ENCODE results near the gene KLHL11.
A peak's percentile ranks its signal among the peaks of the same experiment; 100 is the strongest.
"Not testable (repeated sequence)": the region's sequence is repeated elsewhere in the genome, so short reads cannot be mapped to it uniquely, and the experiment has no call there.

KLHL11 gene

GRCh38 chr17:41835800-41836549, 29.2 kb downstream of the KLHL11 start, which contains the start of gene NT5C3B:
Gene NT5C3B (minus strand): TSS chr17:41836232. CDS start chr17:41836193, 39 bp downstream.
- DNase-seq = peak; percentile 49

DNA sequence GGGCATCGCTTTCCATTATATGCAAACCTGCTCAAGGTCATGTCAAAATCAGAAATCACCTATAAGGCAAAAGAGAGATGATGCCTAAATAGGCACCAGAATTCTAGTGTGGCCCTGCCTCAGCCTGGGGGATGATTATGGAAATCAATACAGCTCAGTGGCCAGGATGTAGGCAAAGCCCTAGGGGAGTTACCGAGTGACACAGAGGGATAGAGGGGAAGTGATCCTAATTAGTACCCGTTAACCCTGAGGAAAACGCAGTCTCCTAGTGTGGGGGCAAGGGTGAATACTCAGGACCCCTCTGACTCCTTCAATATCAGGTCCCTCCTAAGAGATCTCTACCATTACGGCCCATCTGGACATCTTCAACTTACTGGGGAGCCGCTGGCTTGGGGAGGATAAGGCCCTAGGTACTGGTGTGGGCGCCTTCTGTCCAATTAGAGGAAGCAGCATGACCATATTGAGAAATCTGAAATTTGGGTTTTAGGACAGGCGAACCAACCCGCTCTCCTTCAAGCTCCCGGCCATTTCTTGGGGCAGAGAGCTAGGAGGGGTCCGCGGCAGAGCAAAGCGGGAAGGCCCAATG, 29.9 kb downstream of the KLHL11 start:
- DNase-seq = peak; percentile 11

DNA sequence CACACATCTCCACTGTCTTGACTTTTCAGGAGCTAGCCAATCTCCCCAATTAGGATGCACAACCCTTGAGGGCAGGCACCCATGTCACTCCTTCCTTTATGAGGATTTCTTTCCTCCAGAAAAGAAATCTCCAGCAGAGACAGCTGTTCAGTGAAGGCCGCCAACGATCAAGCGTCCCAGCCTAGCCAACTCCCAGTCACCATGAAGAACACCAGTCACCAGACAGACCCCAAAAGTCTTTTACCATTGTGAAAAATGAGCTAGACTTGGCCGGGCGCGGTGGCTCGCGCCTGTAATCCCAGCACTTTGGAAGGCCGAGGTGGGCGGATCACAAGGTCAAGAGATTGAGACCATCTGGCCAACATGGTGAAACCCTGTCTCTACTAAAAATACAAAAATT, 35.3 kb downstream of the KLHL11 start:
- DNase-seq = not testable (repeated sequence)

- no peak for DNase-seq
Measured at GRCh38 chr17:41825175-41825845, 39.9 kb downstream of the KLHL11 start.

- no peak for DNase-seq
Measured at GRCh38 chr17:41824086-41824485, 41.1 kb downstream of the KLHL11 start.

DNA sequence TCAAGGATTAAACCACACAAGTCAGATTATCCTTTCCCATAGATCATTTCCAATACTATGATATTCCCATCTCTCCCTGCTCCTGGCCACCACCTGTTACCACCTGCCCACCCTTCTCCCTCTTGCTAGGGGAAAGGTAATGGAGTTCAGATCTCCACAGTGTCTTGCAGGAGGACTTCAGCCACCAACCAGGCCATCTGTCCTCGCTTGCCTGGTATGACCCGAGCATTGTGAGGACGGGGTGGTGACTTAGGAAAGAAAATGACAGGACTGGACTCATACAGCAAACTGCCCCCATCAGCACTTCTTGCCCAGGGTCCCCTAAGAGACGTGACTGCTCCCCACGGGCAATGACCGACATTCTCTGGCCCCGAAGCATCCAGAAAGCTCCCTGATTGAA, 41.6 kb downstream of the KLHL11 start:
- no peak for DNase-seq

GRCh38 chr17:41823141-41823524, 42.1 kb downstream of the KLHL11 start:
- DNase-seq = no peak

- DNase-seq = no peak
Measured at GRCh38 chr17:41822216-41823140, 42.7 kb downstream of the KLHL11 start.

DNA sequence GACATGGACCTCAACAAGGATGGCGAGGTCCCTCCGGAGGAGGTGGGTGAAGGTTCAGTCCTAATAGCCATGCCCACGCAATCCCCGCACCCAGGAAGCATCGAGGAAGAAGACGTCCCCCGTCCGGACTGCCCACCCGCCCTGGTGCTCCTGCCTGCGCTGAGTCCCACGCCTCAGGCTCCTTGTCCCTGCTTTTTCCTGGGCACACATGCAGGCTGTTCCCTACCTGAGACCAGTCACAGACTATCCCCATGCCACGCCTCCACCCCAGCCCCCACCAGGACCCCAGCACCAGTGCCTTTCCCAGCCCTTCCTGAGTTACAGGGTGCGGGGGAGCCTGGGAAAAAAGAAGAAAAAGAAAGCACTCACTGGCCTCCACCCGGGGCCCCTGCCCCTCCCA, 43.4 kb downstream of the KLHL11 start:
- DNase-seq = no peak

- DNase-seq = no peak
Measured at GRCh38 chr17:41818024-41818423, 47.2 kb downstream of the KLHL11 start.

GRCh38 chr17:41816637-41817320, 48.4 kb downstream of the KLHL11 start:
- DNase-seq = no peak

GRCh38 chr17:41814195-41814594, 51.0 kb downstream of the KLHL11 start:
- DNase-seq = peak; percentile 31

GRCh38 chr17:41813699-41814124, 51.5 kb downstream of the KLHL11 start:
- no peak for DNase-seq

- DNase-seq = no peak
Measured at GRCh38 chr17:41813152-41813680, 52.0 kb downstream of the KLHL11 start.

DNA sequence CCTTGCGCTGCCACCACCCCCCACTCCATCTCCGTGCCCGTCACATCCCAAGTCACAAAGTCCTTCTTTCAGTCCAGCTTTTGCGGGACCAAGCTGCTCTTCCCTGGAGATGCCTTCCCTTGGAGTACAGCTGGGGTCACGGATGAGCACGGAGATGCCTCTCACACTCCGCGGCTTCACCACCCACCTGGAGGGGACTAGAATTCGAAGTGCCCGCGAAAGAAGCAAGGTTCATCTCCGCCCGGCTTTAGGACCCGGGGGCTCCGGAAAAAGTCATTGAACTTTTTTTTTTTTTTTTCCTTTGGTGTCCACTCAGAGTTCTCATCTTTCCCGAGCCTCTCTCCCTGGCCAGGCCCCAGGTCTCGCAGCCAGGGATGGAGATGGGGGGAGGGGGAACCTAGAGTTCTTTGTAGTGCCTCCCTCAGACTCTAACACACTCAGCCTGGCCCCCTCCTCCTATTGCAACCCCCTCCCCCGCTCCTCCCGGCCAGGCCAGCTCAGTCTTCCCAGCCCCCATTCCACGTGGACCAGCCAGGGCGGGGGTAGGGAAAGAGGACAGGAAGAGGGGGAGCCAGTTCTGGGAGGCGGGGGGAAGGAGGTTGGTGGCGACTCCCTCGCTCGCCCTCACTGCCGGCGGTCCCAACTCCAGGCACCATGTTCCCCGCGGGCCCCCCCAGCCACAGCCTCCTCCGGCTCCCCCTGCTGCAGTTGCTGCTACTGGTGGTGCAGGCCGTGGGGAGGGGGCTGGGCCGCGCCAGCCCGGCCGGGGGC, 52.7 kb downstream of the KLHL11 start, which contains the start of gene FKBP10:
FKBP10 (plus strand) TSS at position 624 of the 771 bp plus-strand sequence; CDS start at position 655, 31 bp downstream.
- peak; percentile 72 for DNase-seq

DNA sequence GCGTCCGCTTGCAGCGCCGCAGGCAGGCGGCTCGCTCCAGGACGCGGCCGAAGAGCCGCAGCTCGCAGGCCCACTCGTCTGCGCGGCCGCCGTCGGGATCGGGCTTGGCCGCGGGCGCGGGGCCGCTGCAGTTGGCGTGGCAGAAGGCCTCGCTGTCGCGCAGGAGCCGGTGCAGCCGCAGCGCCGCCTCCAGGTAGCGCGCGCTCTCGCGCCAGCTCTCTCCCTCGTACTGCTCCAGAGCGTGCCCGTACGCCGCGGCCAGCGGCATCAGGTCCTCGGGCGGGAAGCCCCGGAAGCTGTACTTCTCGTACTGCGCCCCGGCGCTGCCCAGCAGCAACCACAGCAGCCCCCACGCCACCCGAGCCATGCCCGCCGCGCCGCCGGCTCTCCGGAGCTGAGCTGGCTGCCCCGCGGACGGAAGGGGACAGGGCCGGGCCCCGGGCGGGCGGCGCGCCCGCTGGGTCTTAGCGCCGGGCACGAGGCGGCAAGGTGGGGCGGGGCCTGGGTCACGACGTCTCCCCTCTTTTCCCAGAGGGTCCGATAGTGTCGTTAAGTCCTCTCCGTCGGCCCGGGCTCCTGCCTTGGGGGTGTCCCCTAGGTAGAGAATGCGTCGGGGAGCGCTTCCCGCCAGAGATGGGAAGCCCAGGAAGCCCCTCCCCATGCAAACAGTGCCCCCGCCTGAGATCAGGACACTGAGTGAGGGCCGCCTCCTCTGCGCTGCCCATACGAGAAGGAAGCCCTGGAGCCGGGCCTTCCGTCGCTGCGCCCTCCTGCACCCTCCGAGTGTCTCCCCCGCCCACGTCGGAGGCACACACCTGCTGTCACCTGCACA, 53.5 kb downstream of the KLHL11 start, which contains the start of gene P3H4:
P3H4 (minus strand) TSS at position 401 of the 832 bp plus-strand sequence; CDS start at position 367, 34 bp downstream.
- peak; percentile 76 for DNase-seq

DNA sequence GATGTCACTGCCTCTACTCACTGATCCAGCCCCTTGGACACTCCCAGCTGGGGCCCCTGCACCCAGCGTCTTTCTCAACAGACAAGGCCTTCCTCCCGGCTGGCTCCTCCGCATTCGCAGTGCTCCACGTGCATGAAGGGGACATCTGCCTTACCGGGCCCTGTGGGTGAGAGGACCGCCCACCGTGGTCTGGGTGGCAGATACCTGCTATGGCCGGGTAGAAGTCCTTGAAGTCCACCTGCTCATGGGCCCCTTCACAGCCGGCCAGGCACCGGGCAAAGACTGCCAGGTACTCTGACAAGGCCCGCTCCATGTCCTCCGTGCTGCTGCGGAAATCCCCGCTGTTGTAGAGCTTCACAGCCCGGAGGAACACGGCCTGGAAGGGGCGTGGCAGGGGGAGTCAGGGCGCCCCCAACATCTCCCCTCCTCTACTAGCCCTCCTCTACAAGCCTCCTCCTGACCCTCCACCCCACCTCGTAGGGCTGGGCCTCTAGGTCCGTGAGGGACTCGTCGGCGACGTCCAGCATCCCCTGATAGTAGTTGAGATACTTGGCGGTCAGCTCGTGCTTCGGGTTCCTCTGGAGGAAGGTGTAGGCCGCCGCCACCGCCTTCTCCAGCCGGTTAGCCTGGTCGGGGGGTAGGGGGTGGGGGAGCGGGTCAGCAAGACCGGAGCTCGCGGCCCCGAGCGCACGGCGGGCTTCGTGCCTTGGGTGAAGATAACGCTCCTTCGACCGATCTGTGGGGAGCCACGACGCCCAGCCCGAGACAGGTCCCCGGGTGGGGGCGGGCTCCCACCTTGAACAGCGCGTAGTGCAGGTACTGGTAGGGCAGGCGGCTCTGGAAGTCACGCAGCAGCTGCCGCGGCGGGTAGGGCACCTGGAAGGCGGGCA, 54.3 kb downstream of the KLHL11 start:
- DNase-seq = no peak

DNA sequence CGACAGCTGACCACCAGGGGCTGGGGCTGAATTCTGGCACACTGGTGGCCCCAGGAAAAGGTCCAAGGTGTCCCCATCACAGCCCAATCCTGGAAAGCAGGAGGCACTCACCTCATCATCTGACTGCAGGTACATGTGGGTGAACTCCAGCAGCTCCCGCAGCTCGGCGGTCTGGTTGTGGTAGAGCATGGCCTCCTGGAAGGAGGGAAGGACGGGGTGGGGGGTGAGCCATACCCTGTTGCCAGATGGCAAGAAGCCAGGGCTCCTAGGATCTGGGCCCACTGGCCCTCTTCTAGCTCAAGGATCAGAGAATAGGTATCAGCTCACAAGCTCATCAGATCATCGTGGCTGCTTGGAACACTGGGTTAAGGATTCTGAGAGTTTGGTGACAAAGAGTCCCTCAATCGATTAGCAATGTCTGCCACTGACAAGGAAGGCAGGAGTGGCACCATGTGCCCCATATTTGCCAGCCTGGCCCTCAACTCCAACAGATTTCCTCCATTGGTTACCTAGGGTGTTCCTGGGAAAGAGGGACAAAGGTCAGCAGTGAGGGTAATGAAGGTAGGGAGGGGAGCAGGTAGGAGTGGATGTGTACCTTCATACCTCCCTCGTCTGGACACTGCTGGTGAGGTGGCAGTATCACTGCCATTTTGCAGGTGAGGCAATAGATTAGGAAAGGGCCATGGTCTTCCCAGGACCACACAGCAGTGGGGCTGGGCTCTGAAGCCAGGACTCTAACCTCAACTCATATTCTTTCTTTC, 58.4 kb downstream of the KLHL11 start:
- no peak for DNase-seq

Data from HCEC 1CT (cell line).